ENCODE results near the gene SNED1.

SNED1 gene

GRCh38 chr2:240983361-240983995 lies 14.9 kb upstream of the SNED1 start:
- Histone ChIP-seq H3K4me3 (ENCODE audit: low read length) (peak overlapping the region; percentile 49; the same call in 1 of the 2 replicates), H3K9me3 (ENCODE audit: insufficient read depth, low read depth, low read length) (no peaks in the 10 kb centered on the region), H3K27me3 (ENCODE audit: insufficient read depth, low read length) (peaks cover 27% of the 10 kb centered on the region), H3K9ac (ENCODE audit: low read depth, low read length) (no peak overlapping the region), H3K4me1 (ENCODE audit: insufficient read depth, low read length) (no peaks in the 10 kb centered on the region), H3K36me3 (ENCODE audit: insufficient read depth, low read depth, low read length) (no peaks in the 10 kb centered on the region), H3K27ac (ENCODE audit: low read length) (no peak overlapping the region)

- Histone ChIP-seq H3K4me1 (ENCODE audit: insufficient read depth, low read length) (no peaks in the 10 kb centered on the region), H3K9ac (ENCODE audit: low read depth, low read length) (no peak overlapping the region), H3K36me3 (ENCODE audit: insufficient read depth, low read depth, low read length) (no peaks in the 10 kb centered on the region), H3K9me3 (ENCODE audit: insufficient read depth, low read depth, low read length) (no peaks in the 10 kb centered on the region), H3K27ac (ENCODE audit: low read length) (no peak overlapping the region), H3K27me3 (ENCODE audit: insufficient read depth, low read length) (peaks cover 27% of the 10 kb centered on the region), H3K4me3 (ENCODE audit: low read length) (no peak overlapping the region)
These were observed 14.4 kb upstream of the SNED1 start for GRCh38 chr2:240983996-240984498.

- no peak overlapping the region for H3K4me3 ChIP-seq (ENCODE audit: low read length)
- H3K27ac ChIP-seq (ENCODE audit: low read length) = no peak overlapping the region
- no peaks in the 10 kb centered on the region for H3K36me3 ChIP-seq (ENCODE audit: insufficient read depth, low read depth, low read length)
- no peaks in the 10 kb centered on the region for H3K4me1 ChIP-seq (ENCODE audit: insufficient read depth, low read length)
- H3K9ac ChIP-seq (ENCODE audit: low read depth, low read length) = no peak overlapping the region
- H3K27me3 ChIP-seq (ENCODE audit: insufficient read depth, low read length) = peaks cover 27% of the 10 kb centered on the region
- no peaks in the 10 kb centered on the region for H3K9me3 ChIP-seq (ENCODE audit: insufficient read depth, low read depth, low read length)
These were observed 12.3 kb upstream of the SNED1 start for GRCh38 chr2:240985881-240986786.

- H3K4me1 ChIP-seq (ENCODE audit: insufficient read depth, low read length) = no peaks in the 10 kb centered on the region
- no peaks in the 10 kb centered on the region for H3K36me3 ChIP-seq (ENCODE audit: insufficient read depth, low read depth, low read length)
- no peak overlapping the region for H3K9ac ChIP-seq (ENCODE audit: low read depth, low read length)
- H3K4me3 ChIP-seq (ENCODE audit: low read length) = no peak overlapping the region
- H3K27ac ChIP-seq (ENCODE audit: low read length) = no peak overlapping the region
- no peaks in the 10 kb centered on the region for H3K9me3 ChIP-seq (ENCODE audit: insufficient read depth, low read depth, low read length)
- H3K27me3 ChIP-seq (ENCODE audit: insufficient read depth, low read length) = peaks cover 23% of the 10 kb centered on the region
These were observed 11.5 kb upstream of the SNED1 start for GRCh38 chr2:240986787-240987411.

GRCh38 chr2:240987588-240987987 lies 10.8 kb upstream of the SNED1 start:
- Histone ChIP-seq H3K9ac (ENCODE audit: low read depth, low read length) (no peak overlapping the region), H3K4me1 (ENCODE audit: insufficient read depth, low read length) (no peaks in the 10 kb centered on the region), H3K27me3 (ENCODE audit: insufficient read depth, low read length) (peaks cover 16% of the 10 kb centered on the region)

GRCh38 chr2:240988146-240988545 lies 10.3 kb upstream of the SNED1 start:
- H3K27ac ChIP-seq (ENCODE audit: low read length) = no peak overlapping the region
- H3K4me1 ChIP-seq (ENCODE audit: insufficient read depth, low read length) = no peaks in the 10 kb centered on the region
- H3K36me3 ChIP-seq (ENCODE audit: insufficient read depth, low read depth, low read length) = no peaks in the 10 kb centered on the region
- no peak overlapping the region for H3K4me3 ChIP-seq (ENCODE audit: low read length)
- H3K9ac ChIP-seq (ENCODE audit: low read depth, low read length) = no peak overlapping the region; the same call in 1 of the 2 replicates
- H3K27me3 ChIP-seq (ENCODE audit: insufficient read depth, low read length) = peaks cover 10% of the 10 kb centered on the region
- H3K9me3 ChIP-seq (ENCODE audit: insufficient read depth, low read depth, low read length) = no peaks in the 10 kb centered on the region

More at GRCh38 chr2:240987588-240987987, 10.8 kb upstream of the SNED1 start:
- Histone ChIP-seq H3K36me3 (ENCODE audit: insufficient read depth, low read depth, low read length) (no peaks in the 10 kb centered on the region), H3K27ac (ENCODE audit: low read length) (no peak overlapping the region), H3K9me3 (ENCODE audit: insufficient read depth, low read depth, low read length) (no peaks in the 10 kb centered on the region), H3K4me3 (ENCODE audit: low read length) (no peak overlapping the region)

GRCh38 chr2:240988571-240989271 lies 9.7 kb upstream of the SNED1 start:
- H3K4me3 ChIP-seq (ENCODE audit: low read length) = no peak overlapping the region
- H3K36me3 ChIP-seq (ENCODE audit: insufficient read depth, low read depth, low read length) = no peaks in the 10 kb centered on the region
- H3K27ac ChIP-seq (ENCODE audit: low read length) = no peak overlapping the region
- H3K4me1 ChIP-seq (ENCODE audit: insufficient read depth, low read length) = no peaks in the 10 kb centered on the region
- no peak overlapping the region for H3K9ac ChIP-seq (ENCODE audit: low read depth, low read length)
- no peaks in the 10 kb centered on the region for H3K9me3 ChIP-seq (ENCODE audit: insufficient read depth, low read depth, low read length)
- peaks cover 6% of the 10 kb centered on the region; the same call in 1 of the 2 replicates for H3K27me3 ChIP-seq (ENCODE audit: insufficient read depth, low read length)

- Histone ChIP-seq H3K4me3 (ENCODE audit: low read length) (no peak overlapping the region), H3K4me1 (ENCODE audit: insufficient read depth, low read length) (no peaks in the 10 kb centered on the region), H3K36me3 (ENCODE audit: insufficient read depth, low read depth, low read length) (no peaks in the 10 kb centered on the region), H3K27ac (ENCODE audit: low read length) (no peak overlapping the region), H3K27me3 (ENCODE audit: insufficient read depth, low read length) (no peaks in the 10 kb centered on the region), H3K9ac (ENCODE audit: low read depth, low read length) (no peak overlapping the region), H3K9me3 (ENCODE audit: insufficient read depth, low read depth, low read length) (no peaks in the 10 kb centered on the region)
These were observed 8.8 kb upstream of the SNED1 start for GRCh38 chr2:240989451-240990265.

- Histone ChIP-seq H3K9me3 (ENCODE audit: insufficient read depth, low read depth, low read length) (no peaks in the 10 kb centered on the region), H3K9ac (ENCODE audit: low read depth, low read length) (no peak overlapping the region), H3K4me1 (ENCODE audit: insufficient read depth, low read length) (no peaks in the 10 kb centered on the region), H3K36me3 (ENCODE audit: insufficient read depth, low read depth, low read length) (no peaks in the 10 kb centered on the region), H3K27me3 (ENCODE audit: insufficient read depth, low read length) (no peaks in the 10 kb centered on the region), H3K27ac (ENCODE audit: low read length) (no peak overlapping the region), H3K4me3 (ENCODE audit: low read length) (no peak overlapping the region)
These were observed 8.2 kb upstream of the SNED1 start for GRCh38 chr2:240990266-240990529.

GRCh38 chr2:240990726-240991377 lies 7.6 kb upstream of the SNED1 start:
- H3K4me1 ChIP-seq (ENCODE audit: insufficient read depth, low read length) = no peaks in the 10 kb centered on the region
- no peaks in the 10 kb centered on the region for H3K9me3 ChIP-seq (ENCODE audit: insufficient read depth, low read depth, low read length)
- H3K9ac ChIP-seq (ENCODE audit: low read depth, low read length) = no peak overlapping the region
- H3K27me3 ChIP-seq (ENCODE audit: insufficient read depth, low read length) = no peaks in the 10 kb centered on the region
- no peaks in the 10 kb centered on the region for H3K36me3 ChIP-seq (ENCODE audit: insufficient read depth, low read depth, low read length)
- H3K27ac ChIP-seq (ENCODE audit: low read length) = no peak overlapping the region
- no peak overlapping the region for H3K4me3 ChIP-seq (ENCODE audit: low read length)
